MCF 10A (cell line): ENCODE data around the gene DIDO1. TPM values are rescaled to one million over a fixed set of nuclear protein-coding genes. Genes with fewer than 3 reads are reported as not detected.

Experiments
- BruUV-seq: library from RNA; stranded (reverse); fragments of 400-500 nt; replicated peaks from 2 replicates; lab custom pipeline; 2021; lab: Mats Ljungman, UMichigan
- CTCF ChIA-PET: fragments of 300-600 bp; sonication (Branson Sonifier 250); formaldehyde crosslinking; extraction: SDS; loops from one replicate; lab custom pipeline; 2021; ENCODE audit warnings: antibody characterized with exemption, inconsistent platforms; lab: Yijun Ruan, JAX
- POLR2A ChIA-PET: fragments of 300-600, 350-650 bp; sonication (Branson Sonifier 250); formaldehyde crosslinking; extraction: SDS; loops from one replicate; lab custom pipeline; 2020; ENCODE audit warnings: antibody characterized with exemption, inconsistent platforms; lab: Yijun Ruan, JAX
- DNase-seq: peaks from one replicate; pipeline ENCODE4 v3.0.0-alpha.2; 2018; ENCODE audit not compliant: unreplicated experiment
- H3K27ac Mint-ChIP-seq: one replicate; pipeline ENCODE4 v1.8.0; 2022; ENCODE audit warnings: mild to moderate bottlenecking, low read depth, mixed read lengths; ENCODE audit not compliant: unreplicated experiment
- H3K27me3 Mint-ChIP-seq: one replicate; pipeline ENCODE4 v1.8.0; 2022; ENCODE audit warnings: mixed read lengths; ENCODE audit not compliant: insufficient read depth, unreplicated experiment
- H3K36me3 Mint-ChIP-seq: one replicate; pipeline ENCODE4 v1.8.0; 2022; ENCODE audit warnings: mild to moderate bottlenecking, moderate library complexity, mixed read lengths; ENCODE audit not compliant: insufficient read depth, unreplicated experiment
- H3K4me1 Mint-ChIP-seq: one replicate; pipeline ENCODE4 v1.8.0; 2022; ENCODE audit warnings: mixed read lengths; ENCODE audit not compliant: insufficient read depth, unreplicated experiment
- H3K4me3 Mint-ChIP-seq: one replicate; pipeline ENCODE4 v1.8.0; 2022; ENCODE audit warnings: mild to moderate bottlenecking, moderate library complexity, mixed read lengths; ENCODE audit not compliant: unreplicated experiment
- H3K9me3 Mint-ChIP-seq: one replicate; pipeline ENCODE4 v1.8.0; 2022; ENCODE audit warnings: mixed read lengths; ENCODE audit not compliant: unreplicated experiment
- CTCF ChIP-seq: fragments of 200-600 bp; IDR thresholded peaks from one replicate; pipeline ENCODE4 v1.8.0; 2022; ENCODE audit warnings: antibody characterized with exemption, mild to moderate bottlenecking; ENCODE audit not compliant: unreplicated experiment
- intact Hi-C: fragments of 100-400 bp; cut with micrococcal nuclease; formaldehyde crosslinking; loops from 2 replicates; pipeline ENCODE4 v1.14.1; 2022
- total RNA-seq: library from RNA; stranded (reverse); gene quantifications from 2 replicates; pipeline ENCODE4 v1.2.3, GENCODE V29; 2022

The DIDO1 gene
- total RNA-seq, 1 experiment from 2014 or later: 36.8 TPM

- intact Hi-C loops: no loop called here
- no TSS peak for BruUV-seq
- ChIA-PET CTCF (interaction anchor here (0.7 to 2.8 kb wide), 5 partner anchors 10 to 115 kb away, joined by 4 to 14 read pairs (median 4); no protein-coding TSS in a partner anchor), POLR2A (interaction anchor here (1.1 to 1.3 kb wide), 2 partner anchors 21 to 32 kb away, joined by 3 to 6 read pairs; no protein-coding TSS in a partner anchor)
- Mint-ChIP-seq H3K9me3 (no peaks in the 10 kb centered on the region), H3K4me3 (no peak overlapping the region), H3K27ac (no peak overlapping the region), H3K27me3 (no peaks in the 10 kb centered on the region), H3K36me3 (peaks cover 75% of the 10 kb centered on the region), H3K4me1 (no peaks in the 10 kb centered on the region)
- DNase-seq: no peak
- no peak for TF ChIP-seq CTCF
Measured at GRCh38 chr20:62894261-62894660, 32.0 kb downstream of the DIDO1 start.

GRCh38 chr20:62893700-62894099 lies 32.6 kb downstream of the DIDO1 start:
- intact Hi-C loops: no loop called here
- POLR2A ChIA-PET: interaction anchor here (0.9 to 1.1 kb wide), 2 partner anchors 31 to 71 kb away, joined by 3 read pairs; no protein-coding TSS in a partner anchor
- Mint-ChIP-seq H3K4me1 (no peaks in the 10 kb centered on the region), H3K27me3 (no peaks in the 10 kb centered on the region), H3K27ac (no peak overlapping the region), H3K4me3 (no peak overlapping the region), H3K36me3 (peaks cover 74% of the 10 kb centered on the region), H3K9me3 (no peaks in the 10 kb centered on the region)
- BruUV-seq: no TSS peak
- DNase-seq: no peak
- peak; percentile 16 for TF ChIP-seq CTCF
- CTCF ChIA-PET: interaction anchor here (0.6 to 2.8 kb wide), 6 partner anchors 16 to 116 kb away, joined by 3 to 14 read pairs (median 4); no protein-coding TSS in a partner anchor

GRCh38 chr20:62892348-62893304 lies 33.7 kb downstream of the DIDO1 start:
- Mint-ChIP-seq H3K27me3 (no peaks in the 10 kb centered on the region), H3K36me3 (peaks cover 85% of the 10 kb centered on the region), H3K4me1 (no peaks in the 10 kb centered on the region), H3K27ac (no peak overlapping the region), H3K4me3 (no peak overlapping the region), H3K9me3 (no peaks in the 10 kb centered on the region)
- intact Hi-C loops: no loop called here
- BruUV-seq: no TSS peak
- no peak for DNase-seq
- CTCF ChIA-PET: interaction anchor here (0.6 to 5.9 kb wide), 8 partner anchors 8 to 117 kb away, joined by 3 to 53 read pairs (median 4); no protein-coding TSS in a partner anchor
- POLR2A ChIA-PET: interaction anchor here (0.6 to 2.8 kb wide), 3 partner anchors 11 to 70 kb away, joined by 3 to 11 read pairs (median 5); no protein-coding TSS in a partner anchor
- no peak for TF ChIP-seq CTCF

GRCh38 chr20:62891111-62891510 lies 35.2 kb downstream of the DIDO1 start:
- no peaks in the 10 kb centered on the region for H3K9me3 Mint-ChIP-seq
- no TSS peak for BruUV-seq
- CTCF ChIA-PET: interaction anchor here (1.1 to 5.9 kb wide), 4 partner anchors 9 to 17 kb away, joined by 3 to 53 read pairs (median 5); no protein-coding TSS in a partner anchor

More at GRCh38 chr20:62891111-62891510, 35.2 kb downstream of the DIDO1 start:
- H3K27me3 Mint-ChIP-seq: no peaks in the 10 kb centered on the region
- TF ChIP-seq CTCF: no peak
- H3K4me3 Mint-ChIP-seq: no peak overlapping the region
- intact Hi-C loops: no loop called here
- H3K36me3 Mint-ChIP-seq: peaks cover 92% of the 10 kb centered on the region
- POLR2A ChIA-PET: interaction anchor here (2.2 to 2.8 kb wide), 2 partner anchors 8 to 13 kb away, joined by 5 to 11 read pairs; no protein-coding TSS in a partner anchor
- no peak for DNase-seq
- no peaks in the 10 kb centered on the region for H3K4me1 Mint-ChIP-seq
- H3K27ac Mint-ChIP-seq: no peak overlapping the region
